Left lung (tissue), 10 donors: ENCODE results near the gene POLE2. TPM values are rescaled to one million over a fixed set of nuclear protein-coding genes. Genes with fewer than 3 reads are reported as not detected.

Source experiments
- ATAC-seq: fragments of 200-7000 bp; cut with Tn5 transposase; one replicate; pipeline ENCODE4 v1.9.1; 2020; ENCODE audit warnings: moderate library complexity
- DNase-seq, 4 donors: peaks; one replicate each; pipeline ENCODE4 v3.0.0-alpha.2; 2013 to 2020
- H3K27ac ChIP-seq, 2 donors: fragments of 200-600 bp; sonication (generic) in 1 of 2; one replicate each; pipeline versions ENCODE4 v1.5.0 to v1.8.0; 2020 to 2021
- H3K27me3 ChIP-seq, 2 donors: fragments of 200-600 bp; sonication (generic) in 1 of 2; one replicate each; pipeline versions ENCODE4 v1.5.0 to v1.8.0; 2020 to 2021
- H3K36me3 ChIP-seq, 2 donors: fragments of 200-600 bp; sonication (generic) in 1 of 2; one replicate each; pipeline versions ENCODE4 v1.5.0 to v1.8.0; 2020 to 2021
- H3K4me1 ChIP-seq, 2 donors: fragments of 200-600 bp; one replicate each; pipeline ENCODE4 v1.8.0; 2021
- H3K4me3 ChIP-seq, 2 donors: fragments of 200-600 bp; sonication (generic) in 1 of 2; one replicate each; pipeline versions ENCODE4 v1.5.0 to v1.8.0; 2020 to 2021; ENCODE audit warnings: mild to moderate bottlenecking in 1 of 2
- H3K9me3 ChIP-seq, 2 donors: fragments of 200-600 bp; sonication (generic) in 1 of 2; one replicate each; pipeline versions ENCODE4 v1.5.0 to v1.8.0; 2020 to 2021
- CTCF ChIP-seq, 2 donors: fragments of 200-600 bp; sonication (generic) in 1 of 2; IDR thresholded peaks; one replicate each; pipeline versions ENCODE4 v1.5.0 to v1.8.0; 2021; ENCODE audit warnings: antibody characterized with exemption in 2 of 2
- intact Hi-C, 2 donors: fragments of 100-400 bp; cut with DNase I; formaldehyde crosslinking; loops; one replicate each; pipeline versions ENCODE4 v1.11.2 to v1.14.2; 2022
- polyA plus RNA-seq, 6 donors: library from polyadenylated mRNA; unstranded; fragments of 120-200 nt; gene quantifications; one replicate each; pipeline ENCODE4 v1.2.1, GENCODE V29; 2013; ENCODE audit not compliant: insufficient read length in 6 of 6
- total RNA-seq, 2 donors: library from RNA; stranded (reverse); fragmentation: NEBNext Ultra II Directional; extraction: Animal tissue kit (Norgen Biotek cat#: 25700); gene quantifications; one replicate each; pipeline ENCODE4 v1.2.1, GENCODE V29; 2021
- donor health status: DM: no; HTN: yes; CAD: no.
- donor health status: DM: no; HTN: no; CAD: no.

The POLE2 gene
- total and polyA plus RNA-seq, 8 donors: 6.4 to 27.3 (median 23.0) TPM

GRCh38 chr14:49598189-49598484 lies 89.9 kb downstream of the POLE2 start:
- intact Hi-C loops: no loop called here
- H3K9me3 ChIP-seq: no peaks in the 10 kb centered on the region
- H3K27me3 ChIP-seq: no peaks in the 10 kb centered on the region
- H3K4me1 ChIP-seq: peaks cover 5 to 23% of the 10 kb centered on the region in 2 donors
- H3K27ac ChIP-seq: peak overlapping the region; percentile 97 to 98
- no peak for TF ChIP-seq CTCF (IDR thresholded peaks at IDR 0.05)
- H3K36me3 ChIP-seq: peaks cover 0 to 7% of the 10 kb centered on the region in 2 donors
- peak overlapping the region; percentile 68 to 95 for H3K4me3 ChIP-seq
- no peak for DNase-seq
- ATAC-seq: peak; percentile 31

- no peaks in the 10 kb centered on the region for H3K9me3 ChIP-seq
- peak in 2 of 4 donors; percentile 26 to 78 for DNase-seq
- H3K4me1 ChIP-seq: peaks cover 5 to 9% of the 10 kb centered on the region in 2 donors
- no peak overlapping the region for H3K4me3 ChIP-seq
- peak overlapping the region in 1 of 2 donors; percentile 37 for H3K27ac ChIP-seq
- intact Hi-C loops: no loop called here
- no peak for TF ChIP-seq CTCF (IDR thresholded peaks at IDR 0.05)
- no peaks in the 10 kb centered on the region for H3K27me3 ChIP-seq
- H3K36me3 ChIP-seq: no peaks in the 10 kb centered on the region
- peak; percentile 30 for ATAC-seq
These were observed 93.5 kb downstream of the POLE2 start for GRCh38 chr14:49594347-49595091.

Other genes with a start within 250 kb of the POLE2 start
- 1,000 to 10,000 TPM; 1,178 to 1,228 TPM for gene RPS29, start 101.8 kb downstream of the POLE2 start, total RNA-seq
- 1,000 to 10,000 TPM; 1,763 to 2,162 (median 1,984) TPM for gene RPS29, start 101.8 kb downstream of the POLE2 start, polyA plus RNA-seq
- gene LRR1, start 89.3 kb downstream of the POLE2 start, total RNA-seq: 10 to 100 TPM; 10.1 to 14.6 TPM
- 10 to 100 TPM; 10.5 to 16.1 (median 12.9) TPM for gene LRR1, start 89.3 kb downstream of the POLE2 start, polyA plus RNA-seq
- gene RPL36AL, start 67.6 kb downstream of the POLE2 start, total RNA-seq: 100 to 1,000 TPM; 111 to 137 TPM
- 100 to 1,000 TPM; 156 to 213 (median 176) TPM for gene RPL36AL, start 67.6 kb downstream of the POLE2 start, polyA plus RNA-seq
- gene MGAT2, start 67.4 kb downstream of the POLE2 start, total RNA-seq: 10 to 100 TPM; 35.3 to 47.2 TPM
- 10 to 100 TPM in 5 of 6 donors, 1 to 10 TPM in 1; 8.3 to 22.3 (median 15.2) TPM for gene MGAT2, start 67.4 kb downstream of the POLE2 start, polyA plus RNA-seq
- 1 to 10 TPM; 5.4 to 6.8 TPM for gene DNAAF2, start 53.0 kb downstream of the POLE2 start, total RNA-seq
- gene DNAAF2, start 53.0 kb downstream of the POLE2 start, polyA plus RNA-seq: 10 to 100 TPM; 14.1 to 17.7 (median 15.1) TPM
- 1 to 10 TPM; 3.5 to 5.6 TPM for gene KLHDC1, start 4.9 kb upstream of the POLE2 start, total RNA-seq
- gene KLHDC1, start 4.9 kb upstream of the POLE2 start, polyA plus RNA-seq: 1 to 10 TPM; 5.5 to 9.4 (median 7.5) TPM
- gene KLHDC2, start 79.9 kb upstream of the POLE2 start, total RNA-seq: 10 to 100 TPM; 32.6 to 49.8 TPM
- 100 to 1,000 TPM in 5 of 6 donors, 10 to 100 TPM in 1; 96.0 to 138 (median 110) TPM for gene KLHDC2, start 79.9 kb upstream of the POLE2 start, polyA plus RNA-seq
- gene NEMF, start 164.6 kb upstream of the POLE2 start, total RNA-seq: 10 to 100 TPM; 48.1 to 62.1 TPM
- 10 to 100 TPM; 75.2 to 94.3 (median 85.1) TPM for gene NEMF, start 164.6 kb upstream of the POLE2 start, polyA plus RNA-seq
- 10 to 100 TPM; 73.6 to 89.0 TPM for gene ARF6, start 204.9 kb upstream of the POLE2 start, total RNA-seq
- 10 to 100 TPM; 46.8 to 59.6 (median 53.8) TPM for gene ARF6, start 204.9 kb upstream of the POLE2 start, polyA plus RNA-seq